Hematopoietic multipotent progenitor cell treated with erythropoietin and hydrocortisone succinate and interleukin-3 and kit ligand, for 6 days (in vitro differentiated cells): ENCODE results near the gene HEXD.

Experiments used
- DNase-seq: peaks from one replicate; pipeline ENCODE4 v3.0.0-alpha.2; 2015

HEXD gene

GRCh38 chr17:82382933-82383255, 35.3 kb upstream of the HEXD start:
- DNase-seq, result no peak

GRCh38 chr17:82383411-82383810, 34.7 kb upstream of the HEXD start:
- no peak for DNase-seq

GRCh38 chr17:82384051-82384729, 34.0 kb upstream of the HEXD start:
- DNase-seq, result no peak

GRCh38 chr17:82384730-82385481, 33.2 kb upstream of the HEXD start:
- DNase-seq, result no peak

- no peak for DNase-seq
Observed at GRCh38 chr17:82385559-82386254, 32.4 kb upstream of the HEXD start.

- DNase-seq, result no peak
Observed at GRCh38 chr17:82386255-82386831, 31.8 kb upstream of the HEXD start.

GRCh38 chr17:82386881-82387704, 31.1 kb upstream of the HEXD start:
- DNase-seq, result no peak

- no peak for DNase-seq
Observed at GRCh38 chr17:82387705-82388106, 30.4 kb upstream of the HEXD start.

GRCh38 chr17:82388223-82388921, 29.8 kb upstream of the HEXD start:
- DNase-seq, result no peak

GRCh38 chr17:82388922-82389283, 29.2 kb upstream of the HEXD start:
- no peak for DNase-seq

GRCh38 chr17:82389379-82389778, 28.8 kb upstream of the HEXD start:
- no peak for DNase-seq

- no peak for DNase-seq
Observed at GRCh38 chr17:82390015-82390859, 27.9 kb upstream of the HEXD start.

- no peak for DNase-seq
Observed at GRCh38 chr17:82390860-82391435, 27.2 kb upstream of the HEXD start.

- DNase-seq, result no peak
Observed at GRCh38 chr17:82391496-82392066, 26.6 kb upstream of the HEXD start.

- no peak for DNase-seq
Observed at GRCh38 chr17:82392209-82392920, 25.8 kb upstream of the HEXD start.

GRCh38 chr17:82392941-82393340, 25.2 kb upstream of the HEXD start:
- no peak for DNase-seq

GRCh38 chr17:82394278-82394677, 23.9 kb upstream of the HEXD start:
- no peak for DNase-seq

GRCh38 chr17:82396601-82397435, 21.3 kb upstream of the HEXD start:
- no peak for DNase-seq
